Measurements from ENCODE around the gene DLL4. TPM values are rescaled to one million over a fixed set of nuclear protein-coding genes. Genes with fewer than 3 reads are reported as not detected.

The DLL4 gene
- total RNA-seq, 4 donors from 2014 or later, result 7.8 to 15.3 (median 12.3) TPM

GRCh38 chr15:40984406-40984805, 55.3 kb downstream of the DLL4 start:
- no peak overlapping the region for H3K27ac ChIP-seq
- no peak for DNase-seq
- no peaks in the 10 kb centered on the region for H3K9me3 ChIP-seq
- H3K4me3 ChIP-seq, result no peak overlapping the region
- H3K4me1 ChIP-seq, result no peaks in the 10 kb centered on the region
- H3K36me3 ChIP-seq, result peaks cover 0 to 96% (median 4%) of the 10 kb centered on the region in 3 donors
- H3K27me3 ChIP-seq, result no peaks in the 10 kb centered on the region
- TF ChIP-seq CTCF (IDR thresholded peaks at IDR 0.05) (no peak), POLR2A (IDR thresholded peaks at IDR 0.05) (no peak)

GRCh38 chr15:40984964-40985363, 55.8 kb downstream of the DLL4 start:
- TF ChIP-seq CTCF (IDR thresholded peaks at IDR 0.05) (no peak), POLR2A (IDR thresholded peaks at IDR 0.05) (no peak)
- Histone ChIP-seq H3K4me1 (no peaks in the 10 kb centered on the region), H3K27ac (no peak overlapping the region), H3K27me3 (no peaks in the 10 kb centered on the region), H3K4me3 (no peak overlapping the region), H3K36me3 (peaks cover 0 to 91% (median 4%) of the 10 kb centered on the region in 3 donors), H3K9me3 (no peaks in the 10 kb centered on the region)
- no peak for DNase-seq

- TF ChIP-seq POLR2A (IDR thresholded peaks at IDR 0.05) (no peak), CTCF (IDR thresholded peaks at IDR 0.05) (no peak)
- Histone ChIP-seq H3K27ac (no peak overlapping the region), H3K9me3 (no peaks in the 10 kb centered on the region), H3K4me3 (no peak overlapping the region), H3K4me1 (no peaks in the 10 kb centered on the region), H3K27me3 (no peaks in the 10 kb centered on the region), H3K36me3 (peaks cover 0 to 84% (median 4%) of the 10 kb centered on the region in 3 donors)
- no peak for DNase-seq
These were observed 56.6 kb downstream of the DLL4 start for GRCh38 chr15:40985541-40986330.

- H3K4me3 ChIP-seq, result no peak overlapping the region
- no peaks in the 10 kb centered on the region for H3K27me3 ChIP-seq
- H3K4me1 ChIP-seq, result no peaks in the 10 kb centered on the region
- peaks cover 0 to 81% (median 4%) of the 10 kb centered on the region in 3 donors for H3K36me3 ChIP-seq
- TF ChIP-seq POLR2A (IDR thresholded peaks at IDR 0.05) (no peak), CTCF (IDR thresholded peaks at IDR 0.05) (no peak)
- no peak overlapping the region for H3K27ac ChIP-seq
- no peaks in the 10 kb centered on the region for H3K9me3 ChIP-seq
- no peak for DNase-seq
These were observed 57.7 kb downstream of the DLL4 start for GRCh38 chr15:40986820-40987219.

GRCh38 chr15:40988156-40988555, 59.0 kb downstream of the DLL4 start:
- no peaks in the 10 kb centered on the region for H3K27me3 ChIP-seq
- no peak overlapping the region for H3K4me3 ChIP-seq
- TF ChIP-seq CTCF (IDR thresholded peaks at IDR 0.05) (no peak), POLR2A (IDR thresholded peaks at IDR 0.05) (no peak)
- H3K27ac ChIP-seq, result no peak overlapping the region
- DNase-seq, result no peak
- H3K36me3 ChIP-seq, result peaks cover 0 to 69% (median 4%) of the 10 kb centered on the region in 3 donors
- H3K4me1 ChIP-seq, result no peaks in the 10 kb centered on the region
- H3K9me3 ChIP-seq, result no peaks in the 10 kb centered on the region

Small RNA genes within 50 kb of the gene (small RNA-seq; reads per million reads assigned to genes)
- gene ISCA1P4, result 0 reads per million in 2 donors

Other genes with a start within 250 kb of the DLL4 start
- 1 to 10 TPM in 3 of 4 donors, not detected in 1; 1.1 to 7.4 (median 1.2) TPM for gene RAD51, start 234.2 kb upstream of the DLL4 start, total RNA-seq
- 10 to 100 TPM; 69.2 to 94.7 (median 74.0) TPM for gene RMDN3, start 174.1 kb upstream of the DLL4 start, total RNA-seq
- gene GCHFR, start 165.3 kb upstream of the DLL4 start, total RNA-seq, result 100 to 1,000 TPM in 3 of 4 donors, 10 to 100 TPM in 1; 81.7 to 286 (median 136) TPM
- gene C15orf62, start 159.4 kb upstream of the DLL4 start, total RNA-seq, result 1 to 10 TPM in 2 of 4 donors, not detected in 2; 1.1 to 1.3 TPM
- gene ZFYVE19, start 122.3 kb upstream of the DLL4 start, total RNA-seq, result 100 to 1,000 TPM in 1 of 4 donors, 10 to 100 TPM in 3; 56.9 to 110 (median 79.9) TPM
- gene DNAJC17, start 121.9 kb upstream of the DLL4 start, total RNA-seq, result 10 to 100 TPM; 26.9 to 37.1 (median 32.9) TPM
- 100 to 1,000 TPM in 2 of 4 donors, 10 to 100 TPM in 2; 42.9 to 217 (median 148) TPM for gene PPP1R14D, start 100.6 kb upstream of the DLL4 start, total RNA-seq
- 100 to 1,000 TPM; 103 to 991 (median 784) TPM for gene SPINT1, start 85.3 kb upstream of the DLL4 start, total RNA-seq
- gene RHOV, start 55.1 kb upstream of the DLL4 start, total RNA-seq, result 1 to 10 TPM in 1 of 4 donors, under 1 TPM in 2, not detected in 1; 0.67 to 1.6 (median 0.88) TPM
- gene VPS18, start 34.9 kb upstream of the DLL4 start, total RNA-seq, result 10 to 100 TPM; 15.7 to 26.8 (median 23.8) TPM
- gene CHAC1, start 24.1 kb downstream of the DLL4 start, total RNA-seq, result 1 to 10 TPM in 1 of 4 donors, not detected in 3; 2.4 TPM
- 100 to 1,000 TPM in 1 of 4 donors, 10 to 100 TPM in 3; 17.5 to 111 (median 40.1) TPM for gene INO80, start 186.9 kb downstream of the DLL4 start, total RNA-seq

Data from Peyer's patch (tissue), 4 donors.